Naive B cell (primary cell): ENCODE data around the gene AFF3. TPM values are rescaled to one million over a fixed set of nuclear protein-coding genes. Genes with fewer than 3 reads are reported as not detected.

Experiments used
- ATAC-seq, 2 donors: fragments of 150-1000 bp; cut with Tn5 transposase; 2 replicates each; pipeline ENCODE4 v1.10.0; 2021; ENCODE audit warnings: low read depth in 2 of 2, mild to moderate bottlenecking in 2 of 2, moderate library complexity in 2 of 2
- DNase-seq: peaks from one replicate; pipeline ENCODE4 v3.0.0; 2022
- H3K27ac Mint-ChIP-seq, 6 donors: one replicate each; pipeline ENCODE4 v1.8.0; 2020 to 2022; ENCODE audit warnings: mild to moderate bottlenecking in 6 of 6, mixed read lengths in 6 of 6, moderate library complexity in 5 of 6, inconsistent platforms in 2 of 6
- H3K27me3 Mint-ChIP-seq, 3 donors: one replicate each; pipeline ENCODE4 v1.8.0; 2021 to 2022; ENCODE audit warnings: mixed read lengths in 3 of 3, mild to moderate bottlenecking in 1 of 3
- H3K36me3 Mint-ChIP-seq, 2 donors: one replicate each; pipeline ENCODE4 v1.8.0; 2020 to 2022; ENCODE audit warnings: mixed read lengths in 2 of 2, inconsistent platforms in 1 of 2, mild to moderate bottlenecking in 1 of 2
- H3K4me1 Mint-ChIP-seq, 3 donors: one replicate each; pipeline ENCODE4 v1.8.0; 2020 to 2022; ENCODE audit warnings: mixed read lengths in 3 of 3, inconsistent platforms in 1 of 3, mild to moderate bottlenecking in 1 of 3, moderate library complexity in 1 of 3
- H3K4me3 Mint-ChIP-seq, 8 donors: one replicate each; pipeline ENCODE4 v1.8.0; 2020 to 2022; ENCODE audit warnings: mild to moderate bottlenecking in 8 of 8, mixed read lengths in 8 of 8, moderate library complexity in 8 of 8, inconsistent platforms in 2 of 8
- H3K9me3 Mint-ChIP-seq, 7 donors: one replicate each; pipeline ENCODE4 v1.8.0; 2020 to 2022; ENCODE audit warnings: mixed read lengths in 7 of 7, mild to moderate bottlenecking in 5 of 7, inconsistent platforms in 2 of 7, moderate library complexity in 1 of 7
- polyA plus RNA-seq, 6 donors: library from polyadenylated mRNA; unstranded; fragments of 300-500 nt; fragmentation: Illumina TruSeq; gene quantifications; one replicate each; pipeline ENCODE4 v1.2.3, GENCODE V29; 2021; ENCODE audit warnings: low read depth in 6 of 6

The AFF3 gene
- polyA plus RNA-seq, 6 donors from 2014 or later, result 43.8 to 255 (median 96.8) TPM

- Mint-ChIP-seq H3K4me3 (peak overlapping the region in 2 of 8 donors; percentile 25 to 40), H3K9me3 (no peaks in the 10 kb centered on the region), H3K27ac (peak overlapping the region in 3 of 6 donors; percentile 16 to 35 (median 33)), H3K27me3 (no peaks in the 10 kb centered on the region), H3K4me1 (peaks cover 55 to 77% (median 72%) of the 10 kb centered on the region in 3 donors), H3K36me3 (peaks cover 7 to 8% of the 10 kb centered on the region in 2 donors)
- ATAC-seq (no peak), DNase-seq (no peak)
Observed at GRCh38 chr2:99858951-99859596, 283.3 kb downstream of the AFF3 start.

GRCh38 chr2:99857867-99858444 is 284.4 kb downstream of the AFF3 start:
- ATAC-seq, result no peak

GRCh38 chr2:99857372-99857771 is 285.0 kb downstream of the AFF3 start:
- Mint-ChIP-seq H3K27me3 (no peaks in the 10 kb centered on the region), H3K9me3 (no peaks in the 10 kb centered on the region), H3K4me3 (no peak overlapping the region), H3K4me1 (peaks cover 51 to 62% (median 56%) of the 10 kb centered on the region in 3 donors), H3K36me3 (peaks cover 7 to 13% of the 10 kb centered on the region in 2 donors), H3K27ac (no peak overlapping the region)
- DNase-seq (no peak), ATAC-seq (no peak)

More at GRCh38 chr2:99857867-99858444, 284.4 kb downstream of the AFF3 start:
- H3K4me3 Mint-ChIP-seq, result peak overlapping the region in 2 of 8 donors; percentile 6 to 72
- H3K4me1 Mint-ChIP-seq, result peaks cover 53 to 66% (median 61%) of the 10 kb centered on the region in 3 donors
- H3K27me3 Mint-ChIP-seq, result no peaks in the 10 kb centered on the region
- H3K27ac Mint-ChIP-seq, result peak overlapping the region in 3 of 6 donors; percentile 62 to 84 (median 65)
- peaks cover 7 to 13% of the 10 kb centered on the region in 2 donors for H3K36me3 Mint-ChIP-seq
- no peak for DNase-seq
- no peaks in the 10 kb centered on the region for H3K9me3 Mint-ChIP-seq

GRCh38 chr2:99856119-99856518 is 286.3 kb downstream of the AFF3 start:
- Mint-ChIP-seq H3K4me1 (peaks cover 43 to 60% (median 43%) of the 10 kb centered on the region in 3 donors), H3K9me3 (no peaks in the 10 kb centered on the region), H3K27ac (peak overlapping the region in 1 of 6 donors; percentile 13), H3K36me3 (peaks cover 7 to 13% of the 10 kb centered on the region in 2 donors), H3K27me3 (no peaks in the 10 kb centered on the region), H3K4me3 (no peak overlapping the region)
- no peak for ATAC-seq
- no peak for DNase-seq

- H3K27ac Mint-ChIP-seq, result peak overlapping the region in 3 of 6 donors; percentile 8 to 92 (median 52)
- H3K9me3 Mint-ChIP-seq, result no peaks in the 10 kb centered on the region
- peaks cover 28 to 55% (median 41%) of the 10 kb centered on the region in 3 donors for H3K4me1 Mint-ChIP-seq
- H3K4me3 Mint-ChIP-seq, result no peak overlapping the region
- DNase-seq, result no peak
- ATAC-seq, result no peak
- H3K27me3 Mint-ChIP-seq, result no peaks in the 10 kb centered on the region
- H3K36me3 Mint-ChIP-seq, result peaks cover 7 to 13% of the 10 kb centered on the region in 2 donors
Observed at GRCh38 chr2:99854236-99854852, 288.0 kb downstream of the AFF3 start.

- no peaks in the 10 kb centered on the region for H3K27me3 Mint-ChIP-seq
- DNase-seq, result no peak
- H3K27ac Mint-ChIP-seq, result peak overlapping the region in 1 of 6 donors; percentile 46
- ATAC-seq, result no peak
- peaks cover 7 to 13% of the 10 kb centered on the region in 2 donors for H3K36me3 Mint-ChIP-seq
- peaks cover 20 to 44% (median 42%) of the 10 kb centered on the region in 3 donors for H3K4me1 Mint-ChIP-seq
- H3K9me3 Mint-ChIP-seq, result no peaks in the 10 kb centered on the region
- no peak overlapping the region for H3K4me3 Mint-ChIP-seq
Observed at GRCh38 chr2:99852956-99853355, 289.4 kb downstream of the AFF3 start.

GRCh38 chr2:99852376-99852934 is 289.9 kb downstream of the AFF3 start:
- no peak for DNase-seq
- Mint-ChIP-seq H3K27ac (peak overlapping the region in 3 of 6 donors; percentile 44 to 62 (median 46)), H3K4me1 (peaks cover 15 to 45% (median 38%) of the 10 kb centered on the region in 3 donors), H3K36me3 (peaks cover 7 to 13% of the 10 kb centered on the region in 2 donors), H3K4me3 (no peak overlapping the region), H3K9me3 (no peaks in the 10 kb centered on the region), H3K27me3 (no peaks in the 10 kb centered on the region)
- ATAC-seq, result no peak

- Mint-ChIP-seq H3K36me3 (peaks cover 7 to 13% of the 10 kb centered on the region in 2 donors), H3K9me3 (no peaks in the 10 kb centered on the region)
Observed at GRCh38 chr2:99851811-99852210, 290.6 kb downstream of the AFF3 start.

GRCh38 chr2:99851089-99851488 is 291.3 kb downstream of the AFF3 start:
- DNase-seq, result no peak
- Mint-ChIP-seq H3K4me3 (no peak overlapping the region), H3K4me1 (peaks cover 16 to 43% (median 38%) of the 10 kb centered on the region in 3 donors), H3K27ac (peak overlapping the region in 2 of 6 donors; percentile 32 to 81), H3K27me3 (no peaks in the 10 kb centered on the region), H3K36me3 (peaks cover 6 to 13% of the 10 kb centered on the region in 2 donors), H3K9me3 (no peaks in the 10 kb centered on the region)
- ATAC-seq, result no peak

More at GRCh38 chr2:99851811-99852210, 290.6 kb downstream of the AFF3 start:
- DNase-seq (no peak), ATAC-seq (no peak)
- Mint-ChIP-seq H3K4me3 (no peak overlapping the region), H3K4me1 (peaks cover 13 to 45% (median 38%) of the 10 kb centered on the region in 3 donors), H3K27ac (peak overlapping the region in 4 of 6 donors; percentile 40 to 81 (median 56)), H3K27me3 (no peaks in the 10 kb centered on the region)

GRCh38 chr2:99850084-99850710 is 292.2 kb downstream of the AFF3 start:
- DNase-seq (no peak), ATAC-seq (no peak)
- Mint-ChIP-seq H3K4me1 (peaks cover 16 to 36% (median 34%) of the 10 kb centered on the region in 3 donors), H3K27me3 (no peaks in the 10 kb centered on the region), H3K4me3 (peak overlapping the region in 1 of 8 donors; percentile 57), H3K27ac (peak overlapping the region in 1 of 6 donors; percentile 40), H3K9me3 (no peaks in the 10 kb centered on the region), H3K36me3 (peaks cover 0 to 13% of the 10 kb centered on the region in 2 donors)

GRCh38 chr2:99846462-99847107 is 295.8 kb downstream of the AFF3 start:
- Mint-ChIP-seq H3K9me3 (no peaks in the 10 kb centered on the region), H3K27me3 (no peaks in the 10 kb centered on the region), H3K4me3 (no peak overlapping the region), H3K4me1 (peaks cover 18 to 30% (median 25%) of the 10 kb centered on the region in 3 donors), H3K27ac (peak overlapping the region in 1 of 6 donors; percentile 17), H3K36me3 (no peaks in the 10 kb centered on the region)
- ATAC-seq (no peak), DNase-seq (no peak)

GRCh38 chr2:99845296-99845695 is 297.1 kb downstream of the AFF3 start:
- Mint-ChIP-seq H3K27ac (peak overlapping the region in 2 of 6 donors; percentile 20 to 26), H3K4me1 (peaks cover 22 to 37% (median 28%) of the 10 kb centered on the region in 3 donors), H3K9me3 (no peaks in the 10 kb centered on the region), H3K4me3 (no peak overlapping the region), H3K36me3 (peaks cover 0 to 6% of the 10 kb centered on the region in 2 donors), H3K27me3 (no peaks in the 10 kb centered on the region)
- ATAC-seq (no peak), DNase-seq (no peak)
